Measurements from ENCODE around the gene ZCCHC4.

DNA sequence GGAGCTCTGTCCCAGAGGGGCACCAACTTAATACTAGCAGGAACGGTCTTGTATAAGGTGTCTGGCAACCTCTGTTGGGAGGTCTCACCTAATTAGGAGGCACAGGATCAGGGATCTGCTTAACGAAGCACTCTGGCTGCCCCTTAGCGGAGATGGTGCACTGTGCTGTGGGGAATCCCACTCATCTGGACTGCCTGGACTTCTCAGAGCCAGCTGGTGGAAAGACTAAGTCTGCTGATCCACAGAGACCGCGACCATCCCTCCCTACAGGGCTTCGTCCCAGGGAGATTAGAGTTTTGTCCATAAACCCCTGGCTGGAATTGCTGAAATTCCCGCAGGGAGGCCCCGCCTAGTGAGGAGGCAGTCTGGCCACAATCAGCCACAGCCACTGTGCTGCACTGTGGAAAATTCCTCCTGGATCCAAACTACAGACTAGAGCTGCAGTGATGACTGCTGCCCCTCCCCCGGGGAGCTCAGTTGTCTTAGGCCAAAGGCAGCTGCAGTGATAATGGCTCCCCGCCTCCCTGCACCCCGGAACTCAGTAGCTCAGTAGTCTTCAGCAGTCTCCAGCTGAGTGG is 22.0 kb upstream of the ZCCHC4 start:
- TF ChIP-seq POLR2A (IDR thresholded peaks at IDR 0.05): no peak
- TF ChIP-seq, protein P1, sequence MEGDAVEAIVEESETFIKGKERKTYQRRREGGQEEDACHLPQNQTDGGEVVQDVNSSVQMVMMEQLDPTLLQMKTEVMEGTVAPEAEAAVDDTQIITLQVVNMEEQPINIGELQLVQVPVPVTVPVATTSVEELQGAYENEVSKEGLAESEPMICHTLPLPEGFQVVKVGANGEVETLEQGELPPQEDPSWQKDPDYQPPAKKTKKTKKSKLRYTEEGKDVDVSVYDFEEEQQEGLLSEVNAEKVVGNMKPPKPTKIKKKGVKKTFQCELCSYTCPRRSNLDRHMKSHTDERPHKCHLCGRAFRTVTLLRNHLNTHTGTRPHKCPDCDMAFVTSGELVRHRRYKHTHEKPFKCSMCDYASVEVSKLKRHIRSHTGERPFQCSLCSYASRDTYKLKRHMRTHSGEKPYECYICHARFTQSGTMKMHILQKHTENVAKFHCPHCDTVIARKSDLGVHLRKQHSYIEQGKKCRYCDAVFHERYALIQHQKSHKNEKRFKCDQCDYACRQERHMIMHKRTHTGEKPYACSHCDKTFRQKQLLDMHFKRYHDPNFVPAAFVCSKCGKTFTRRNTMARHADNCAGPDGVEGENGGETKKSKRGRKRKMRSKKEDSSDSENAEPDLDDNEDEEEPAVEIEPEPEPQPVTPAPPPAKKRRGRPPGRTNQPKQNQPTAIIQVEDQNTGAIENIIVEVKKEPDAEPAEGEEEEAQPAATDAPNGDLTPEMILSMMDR (IDR thresholded peaks at IDR 0.05): no peak
